OCI-LY3 (cell line): ENCODE results near the gene FILIP1L.

ENCODE experiments used
- EZH2phosphoT487 ChIP-seq: fragments of 200-600 bp; shearing (Covaris generic); IDR thresholded peaks from 2 replicates; pipeline ENCODE4 v1.6.1; 2018; ENCODE audit warnings: antibody characterized with exemption, mixed run types, low read depth
- TF ChIP-seq, protein P1 (sequence below): fragments of 200-600, 300-600 bp; sonication (generic); IDR thresholded peaks from 2 replicates; pipeline ENCODE4 v1.5.1; 2014; ENCODE audit warnings: antibody characterized with exemption, low read length, low read depth

DNA sequence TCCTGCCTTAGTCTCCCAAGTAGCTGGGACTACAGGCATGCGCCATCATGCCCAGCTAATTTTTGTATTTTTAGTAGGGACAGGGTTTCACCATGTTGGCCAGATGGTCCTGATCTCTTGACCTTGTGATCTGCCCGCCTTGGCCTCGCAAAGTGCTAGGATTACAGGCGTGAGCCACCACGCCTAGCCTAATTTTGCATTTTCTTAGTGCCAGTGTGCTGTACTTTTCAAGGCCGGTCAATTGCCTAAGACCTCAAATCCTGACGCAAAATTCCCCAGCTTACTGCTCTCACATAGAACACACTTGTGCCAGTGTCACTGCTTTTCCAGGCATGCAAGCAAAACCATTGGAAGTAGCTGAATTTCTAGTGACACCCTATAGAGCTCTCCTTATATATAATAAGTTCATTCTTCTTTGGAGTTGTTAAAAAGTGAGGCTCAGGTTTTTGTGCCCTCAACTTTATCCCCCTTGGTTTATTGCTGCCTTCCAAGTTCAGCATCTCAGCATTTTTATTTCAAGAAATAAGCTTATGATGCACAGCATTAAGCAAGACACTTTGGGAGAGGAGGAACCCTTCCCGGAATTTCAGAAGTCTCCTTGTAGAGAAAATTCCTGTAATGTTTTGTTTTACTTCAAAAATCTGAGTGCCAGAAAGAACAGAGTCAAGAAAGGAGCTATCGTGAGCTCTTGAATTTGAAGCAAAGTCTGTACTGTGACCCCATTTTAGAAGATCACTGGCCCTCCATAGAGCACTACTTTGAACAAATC, 93.2 kb downstream of the FILIP1L start:
- TF ChIP-seq, protein P1, sequence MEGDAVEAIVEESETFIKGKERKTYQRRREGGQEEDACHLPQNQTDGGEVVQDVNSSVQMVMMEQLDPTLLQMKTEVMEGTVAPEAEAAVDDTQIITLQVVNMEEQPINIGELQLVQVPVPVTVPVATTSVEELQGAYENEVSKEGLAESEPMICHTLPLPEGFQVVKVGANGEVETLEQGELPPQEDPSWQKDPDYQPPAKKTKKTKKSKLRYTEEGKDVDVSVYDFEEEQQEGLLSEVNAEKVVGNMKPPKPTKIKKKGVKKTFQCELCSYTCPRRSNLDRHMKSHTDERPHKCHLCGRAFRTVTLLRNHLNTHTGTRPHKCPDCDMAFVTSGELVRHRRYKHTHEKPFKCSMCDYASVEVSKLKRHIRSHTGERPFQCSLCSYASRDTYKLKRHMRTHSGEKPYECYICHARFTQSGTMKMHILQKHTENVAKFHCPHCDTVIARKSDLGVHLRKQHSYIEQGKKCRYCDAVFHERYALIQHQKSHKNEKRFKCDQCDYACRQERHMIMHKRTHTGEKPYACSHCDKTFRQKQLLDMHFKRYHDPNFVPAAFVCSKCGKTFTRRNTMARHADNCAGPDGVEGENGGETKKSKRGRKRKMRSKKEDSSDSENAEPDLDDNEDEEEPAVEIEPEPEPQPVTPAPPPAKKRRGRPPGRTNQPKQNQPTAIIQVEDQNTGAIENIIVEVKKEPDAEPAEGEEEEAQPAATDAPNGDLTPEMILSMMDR: no peak
- no peak for TF ChIP-seq EZH2phosphoT487
